HCT116 (cell line): ENCODE measurements around the gene TLR1.

Experiments used
- EZH2 ChIP-seq: fragments of 200-600 bp; sonication (generic); IDR thresholded peaks from 2 replicates; pipeline ENCODE4 v1.6.1; 2017; ENCODE audit warnings: antibody characterized with exemption, mixed run types
- EZH2phosphoT487 ChIP-seq: fragments of 200-600 bp; IDR thresholded peaks from 2 replicates; pipeline ENCODE4 v1.6.1; 2018; ENCODE audit warnings: antibody characterized with exemption, borderline replicate concordance
- POLR2A ChIP-seq: IDR thresholded peaks from 2 replicates; pipeline ENCODE4 v1.7.0; 2011; ENCODE audit warnings: borderline replicate concordance; ENCODE audit not compliant: insufficient read depth, insufficient read length; ENCODE audit errors: extremely low read depth
- POLR2AphosphoS5 ChIP-seq: IDR thresholded peaks from 2 replicates; pipeline ENCODE4 v1.6.1; 2011; ENCODE audit warnings: mild to moderate bottlenecking, low read depth, low read length, moderate library complexity
- RAD21 ChIP-seq: IDR thresholded peaks from 2 replicates; pipeline ENCODE4 v1.6.1; 2012; ENCODE audit warnings: low read depth, mild to moderate bottlenecking
- SIN3A ChIP-seq: IDR thresholded peaks from 2 replicates; pipeline ENCODE4 v1.6.1; 2012; ENCODE audit warnings: low read depth
- SRF ChIP-seq: IDR thresholded peaks from 2 replicates; pipeline ENCODE4 v1.6.1; 2012; ENCODE audit warnings: low read depth
- TF ChIP-seq, protein P1 (sequence below), 3 experiments: fragments of 200-600 bp in 1 of 3; sonication (generic) in 1 of 3; IDR thresholded peaks in 2 of 3; conservative IDR thresholded peaks in 1 of 3; 2 replicates each; pipeline ENCODE4 v1.5.1; 2012 to 2017; ENCODE audit warnings: low read depth in 2 of 3, low read length in 2 of 3, antibody characterized with exemption in 1 of 3, borderline replicate concordance in 1 of 3, control low read depth in 1 of 3, mild to moderate bottlenecking in 1 of 3, mixed read lengths in 1 of 3, mixed run types in 1 of 3, moderate library complexity in 1 of 3; ENCODE audit not compliant: insufficient read depth in 1 of 3
- TF ChIP-seq, protein P2 (sequence below): IDR thresholded peaks from 2 replicates; pipeline ENCODE4 v1.6.1; 2012

DNA sequence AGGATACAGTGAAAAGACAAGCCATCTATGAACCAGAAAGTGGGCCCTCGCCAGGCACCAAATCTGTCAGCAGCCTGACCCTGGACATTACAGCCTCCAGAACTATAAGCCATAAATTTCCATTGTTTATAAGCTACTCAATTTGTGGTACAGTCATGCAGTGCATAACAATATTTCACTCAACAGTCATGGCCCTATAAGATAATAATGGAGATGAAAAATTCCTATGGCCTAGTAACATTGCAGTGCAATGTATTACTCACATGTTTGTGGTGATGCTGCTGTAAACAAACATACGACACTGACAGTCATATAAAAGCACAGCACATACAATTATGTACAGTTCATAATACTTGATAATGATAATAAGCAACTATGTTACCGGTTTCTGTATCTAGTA lies 17.1 kb upstream of the TLR1 start:
- TF ChIP-seq, protein P1, sequence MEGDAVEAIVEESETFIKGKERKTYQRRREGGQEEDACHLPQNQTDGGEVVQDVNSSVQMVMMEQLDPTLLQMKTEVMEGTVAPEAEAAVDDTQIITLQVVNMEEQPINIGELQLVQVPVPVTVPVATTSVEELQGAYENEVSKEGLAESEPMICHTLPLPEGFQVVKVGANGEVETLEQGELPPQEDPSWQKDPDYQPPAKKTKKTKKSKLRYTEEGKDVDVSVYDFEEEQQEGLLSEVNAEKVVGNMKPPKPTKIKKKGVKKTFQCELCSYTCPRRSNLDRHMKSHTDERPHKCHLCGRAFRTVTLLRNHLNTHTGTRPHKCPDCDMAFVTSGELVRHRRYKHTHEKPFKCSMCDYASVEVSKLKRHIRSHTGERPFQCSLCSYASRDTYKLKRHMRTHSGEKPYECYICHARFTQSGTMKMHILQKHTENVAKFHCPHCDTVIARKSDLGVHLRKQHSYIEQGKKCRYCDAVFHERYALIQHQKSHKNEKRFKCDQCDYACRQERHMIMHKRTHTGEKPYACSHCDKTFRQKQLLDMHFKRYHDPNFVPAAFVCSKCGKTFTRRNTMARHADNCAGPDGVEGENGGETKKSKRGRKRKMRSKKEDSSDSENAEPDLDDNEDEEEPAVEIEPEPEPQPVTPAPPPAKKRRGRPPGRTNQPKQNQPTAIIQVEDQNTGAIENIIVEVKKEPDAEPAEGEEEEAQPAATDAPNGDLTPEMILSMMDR (IDR thresholded peaks at IDR 0.05 in 2 of 3, conservative IDR thresholded peaks at IDR 0.05 in 1 of 3; ENCODE audit: borderline replicate concordance in 1 of 3, insufficient read depth in 1 of 3, low read depth in 2 of 3, low read length in 2 of 3) = no peak
- TF ChIP-seq RAD21 = no peak
- no peak for TF ChIP-seq POLR2A
- TF ChIP-seq EZH2 = no peak
- TF ChIP-seq POLR2AphosphoS5 = no peak
- TF ChIP-seq, protein P2, sequence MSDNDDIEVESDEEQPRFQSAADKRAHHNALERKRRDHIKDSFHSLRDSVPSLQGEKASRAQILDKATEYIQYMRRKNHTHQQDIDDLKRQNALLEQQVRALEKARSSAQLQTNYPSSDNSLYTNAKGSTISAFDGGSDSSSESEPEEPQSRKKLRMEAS = no peak
- no peak for TF ChIP-seq SRF
- no peak for TF ChIP-seq EZH2phosphoT487
- TF ChIP-seq SIN3A = no peak
